Muscle layer of colon (tissue), 2 donors: ENCODE data around the gene TMEM115.

Source experiments
- H3K27ac ChIP-seq: one replicate; pipeline ENCODE4 v1.7.0; 2013; ENCODE audit warnings: low read depth, mild to moderate bottlenecking, low read length, moderate library complexity
- H3K27me3 ChIP-seq, 2 donors: one replicate each; pipeline ENCODE4 v1.7.0; 2013; ENCODE audit warnings: low read length in 2 of 2, mild to moderate bottlenecking in 2 of 2; ENCODE audit not compliant: insufficient read depth in 2 of 2, control insufficient read depth in 1 of 2
- H3K36me3 ChIP-seq: one replicate; pipeline ENCODE4 v1.7.0; 2013; ENCODE audit warnings: mild to moderate bottlenecking, low read length; ENCODE audit not compliant: insufficient read depth
- H3K4me1 ChIP-seq: one replicate; pipeline ENCODE4 v1.7.0; 2013; ENCODE audit warnings: mild to moderate bottlenecking, low read length; ENCODE audit not compliant: insufficient read depth
- H3K4me3 ChIP-seq, 2 donors: one replicate each; pipeline ENCODE4 v1.7.0; 2013; ENCODE audit warnings: low read length in 2 of 2, low read depth in 1 of 2, mild to moderate bottlenecking in 1 of 2, moderate library complexity in 1 of 2
- H3K9ac ChIP-seq: one replicate; pipeline ENCODE4 v1.7.0; 2013; ENCODE audit warnings: low read length
- H3K9me3 ChIP-seq: one replicate; pipeline ENCODE4 v1.7.0; 2013; ENCODE audit warnings: mild to moderate bottlenecking, low read length
- donor health status: abdominal sarcoma.
- donor health status: Adenocarcinoma of cecum.

TMEM115 gene, protein sequence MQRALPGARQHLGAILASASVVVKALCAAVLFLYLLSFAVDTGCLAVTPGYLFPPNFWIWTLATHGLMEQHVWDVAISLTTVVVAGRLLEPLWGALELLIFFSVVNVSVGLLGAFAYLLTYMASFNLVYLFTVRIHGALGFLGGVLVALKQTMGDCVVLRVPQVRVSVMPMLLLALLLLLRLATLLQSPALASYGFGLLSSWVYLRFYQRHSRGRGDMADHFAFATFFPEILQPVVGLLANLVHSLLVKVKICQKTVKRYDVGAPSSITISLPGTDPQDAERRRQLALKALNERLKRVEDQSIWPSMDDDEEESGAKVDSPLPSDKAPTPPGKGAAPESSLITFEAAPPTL

DNA sequence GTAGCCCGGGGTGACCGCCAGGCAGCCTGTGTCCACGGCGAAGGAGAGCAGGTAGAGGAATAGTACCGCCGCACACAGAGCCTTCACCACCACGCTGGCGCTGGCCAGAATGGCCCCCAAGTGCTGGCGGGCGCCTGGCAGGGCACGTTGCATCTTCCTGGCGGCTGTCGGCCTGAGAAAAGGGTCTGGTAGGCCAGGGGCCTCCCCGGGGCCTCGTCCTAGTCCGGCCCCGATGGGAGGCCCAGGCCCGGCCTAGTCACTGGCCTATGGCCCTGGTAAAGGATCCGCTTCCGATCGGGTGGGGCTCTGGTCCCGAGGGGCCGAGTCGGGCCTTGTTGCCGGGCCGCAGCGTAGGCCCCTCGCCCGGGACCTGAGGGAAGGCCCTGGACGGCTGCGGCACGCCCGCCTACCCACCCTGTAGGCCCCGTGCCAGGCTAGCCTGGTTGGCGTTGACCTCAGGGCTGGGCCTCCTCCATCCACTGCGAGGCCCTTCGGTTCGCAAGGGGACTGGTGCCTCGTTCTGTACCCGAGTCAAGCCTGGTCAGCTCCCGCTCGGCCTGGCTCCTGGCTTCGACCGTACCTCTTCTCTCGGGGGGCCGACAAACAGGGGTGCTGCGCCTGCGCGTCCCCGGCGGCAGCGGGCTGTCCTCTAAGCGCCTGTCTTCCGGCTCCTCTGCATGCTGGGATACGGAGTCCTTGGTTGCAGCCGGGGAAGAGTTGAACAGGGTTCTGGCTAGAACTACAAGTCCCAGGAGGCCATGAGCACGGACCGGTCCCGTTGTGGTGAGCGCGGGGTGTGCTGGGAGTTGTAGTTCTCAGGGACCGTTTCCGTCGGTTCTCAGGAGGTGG lies at the start of gene TMEM115:
TSS of gene TMEM115 (minus strand) at position 611 of the 849 bp plus-strand sequence. CDS start at position 153, 458 bp downstream.
- Histone ChIP-seq H3K9ac (peak within 1 kb of the TSS; percentile 95), H3K4me3 (peak within 1 kb of the TSS; percentile 94 to 96), H3K4me1 (peaks cover 35% of the 10 kb centered on the region), H3K27ac (peak within 1 kb of the TSS; percentile 67), H3K27me3 (no peaks in the 10 kb centered on the region), H3K9me3 (no peaks in the 10 kb centered on the region), H3K36me3 (peaks cover 40% of the 10 kb centered on the region)

DNA sequence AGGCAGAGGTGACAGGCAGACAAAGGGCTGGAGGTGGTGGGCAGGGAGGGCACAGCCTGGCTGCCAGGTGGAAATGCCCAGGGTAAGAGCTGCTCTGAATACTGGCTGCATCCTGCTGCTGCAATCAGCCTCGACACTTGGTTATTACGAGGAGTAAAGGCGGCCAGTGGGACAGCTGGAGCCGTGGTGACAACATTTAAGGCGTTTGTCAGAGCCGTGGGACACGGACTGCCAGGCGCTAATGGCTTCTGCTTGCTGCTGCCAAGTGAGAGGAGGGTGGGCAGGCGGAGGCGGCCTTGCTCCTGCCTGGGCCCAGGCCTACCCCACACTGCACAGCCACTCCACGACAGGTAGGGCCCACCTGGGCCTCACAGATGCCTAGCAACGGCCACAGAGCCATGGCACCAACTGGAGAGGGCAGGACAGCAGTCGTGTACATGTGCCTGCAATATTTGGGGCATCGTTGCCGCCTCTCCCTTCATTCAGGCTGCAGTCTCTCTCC lies 49.2 kb upstream of the TMEM115 start:
- Histone ChIP-seq H3K9me3 (no peaks in the 10 kb centered on the region), H3K4me1 (no peaks in the 10 kb centered on the region), H3K9ac (no peak overlapping the region), H3K4me3 (no peak overlapping the region), H3K27ac (no peak overlapping the region), H3K36me3 (no peaks in the 10 kb centered on the region), H3K27me3 (no peaks in the 10 kb centered on the region)

DNA sequence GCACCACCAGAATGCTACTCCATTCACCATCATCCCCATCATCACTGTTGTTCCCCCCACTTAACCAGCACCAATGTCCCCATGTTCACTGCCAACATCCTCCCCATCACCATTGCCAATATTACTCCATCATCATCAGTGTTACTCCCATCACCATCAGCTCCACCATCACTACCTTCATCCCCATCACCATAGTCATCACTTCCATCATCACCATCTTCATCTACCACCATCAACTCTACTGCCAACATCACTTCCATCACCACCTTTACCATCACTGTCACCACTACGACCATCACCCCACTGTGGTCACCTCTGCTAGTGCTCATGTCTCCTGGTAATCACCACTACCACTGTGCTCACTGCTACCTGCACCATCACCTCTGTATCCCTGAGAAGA lies 47.2 kb upstream of the TMEM115 start:
- Histone ChIP-seq H3K27me3 (no peaks in the 10 kb centered on the region), H3K9ac (no peak overlapping the region), H3K36me3 (no peaks in the 10 kb centered on the region), H3K4me1 (no peaks in the 10 kb centered on the region), H3K27ac (no peak overlapping the region), H3K9me3 (no peaks in the 10 kb centered on the region), H3K4me3 (no peak overlapping the region)

DNA sequence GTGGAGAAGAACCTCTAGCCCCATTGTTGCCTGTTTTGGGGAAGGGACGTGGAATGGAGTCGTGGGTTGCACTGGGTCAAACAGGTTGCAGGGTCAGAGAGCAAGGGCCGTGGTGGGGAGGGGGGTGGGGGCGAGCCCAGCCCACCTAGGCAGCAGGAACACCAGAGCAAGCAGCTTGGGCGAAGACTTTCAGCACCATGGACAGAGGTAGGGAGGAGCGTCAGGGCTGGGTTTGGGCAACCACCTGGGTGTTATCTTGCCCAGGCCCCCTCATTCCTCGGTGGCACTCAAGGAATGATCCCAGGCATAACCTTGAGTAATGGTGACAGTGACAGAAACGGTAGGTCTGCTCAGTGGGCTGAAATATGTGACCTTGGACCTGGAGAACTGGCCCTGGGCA lies 45.9 kb upstream of the TMEM115 start:
- no peaks in the 10 kb centered on the region for H3K27me3 ChIP-seq
- no peak overlapping the region for H3K27ac ChIP-seq

DNA sequence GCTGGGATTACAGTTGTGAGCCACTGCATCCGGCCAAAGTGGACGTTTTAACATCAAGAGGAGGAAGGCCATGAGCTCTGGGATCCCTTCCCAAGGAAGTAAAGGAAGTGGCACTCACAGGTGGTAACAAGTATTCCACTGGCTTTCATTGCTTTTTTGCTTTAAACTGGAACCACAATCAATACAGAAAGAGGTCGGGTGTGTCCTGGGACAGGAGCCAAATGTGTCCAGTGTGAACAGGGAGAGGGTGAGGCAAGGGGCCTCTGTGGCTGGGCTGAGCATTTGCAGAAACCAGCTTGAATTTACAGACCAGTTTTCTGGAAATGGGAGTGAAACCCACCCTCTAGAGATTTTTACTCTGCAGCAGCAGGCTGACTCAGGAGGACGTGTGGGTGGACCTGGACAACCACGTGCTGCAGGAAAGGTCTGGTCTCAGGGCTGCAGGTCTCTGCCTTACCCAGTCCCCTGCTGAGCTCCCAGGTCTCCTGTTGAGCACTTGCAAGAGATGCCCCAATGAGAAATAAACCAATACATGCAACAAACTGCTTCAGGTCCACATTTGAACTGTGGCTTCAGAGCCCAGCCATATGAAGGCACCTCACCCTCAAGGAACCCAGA lies 42.8 kb upstream of the TMEM115 start:
- H3K4me1 ChIP-seq, result no peaks in the 10 kb centered on the region
- H3K27ac ChIP-seq, result no peak overlapping the region
- no peaks in the 10 kb centered on the region for H3K27me3 ChIP-seq
- no peak overlapping the region for H3K9ac ChIP-seq
- no peak overlapping the region for H3K4me3 ChIP-seq
- H3K9me3 ChIP-seq, result no peaks in the 10 kb centered on the region
- H3K36me3 ChIP-seq, result no peaks in the 10 kb centered on the region

More for the DNA sequence above, 45.9 kb upstream of the TMEM115 start:
- no peaks in the 10 kb centered on the region for H3K4me1 ChIP-seq
- H3K4me3 ChIP-seq, result no peak overlapping the region
- no peak overlapping the region for H3K9ac ChIP-seq
- H3K9me3 ChIP-seq, result no peaks in the 10 kb centered on the region
- H3K36me3 ChIP-seq, result no peaks in the 10 kb centered on the region

DNA sequence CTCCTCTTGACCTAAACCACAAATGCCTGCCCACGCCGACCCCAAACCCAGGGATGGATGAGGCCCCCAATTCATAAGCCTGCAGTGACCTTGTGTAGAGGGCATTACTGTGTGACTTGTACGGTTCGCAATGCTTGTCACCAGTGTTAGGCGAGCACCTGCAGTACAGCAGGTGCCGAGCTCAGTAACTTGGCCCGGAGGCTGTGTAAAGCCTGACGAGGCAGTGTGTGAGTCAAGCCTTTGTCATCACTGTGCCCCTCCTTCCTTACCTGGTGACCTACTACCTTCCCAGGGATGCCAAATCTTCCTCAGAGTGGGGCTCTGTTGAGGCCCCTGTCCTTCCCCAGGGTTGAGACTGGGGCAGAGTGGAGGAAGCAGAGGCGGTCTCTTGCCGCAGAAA lies 37.2 kb upstream of the TMEM115 start:
- no peak overlapping the region for H3K4me3 ChIP-seq
- H3K27me3 ChIP-seq, result no peaks in the 10 kb centered on the region
- no peaks in the 10 kb centered on the region for H3K9me3 ChIP-seq
- H3K4me1 ChIP-seq, result no peaks in the 10 kb centered on the region
- no peaks in the 10 kb centered on the region for H3K36me3 ChIP-seq
- no peak overlapping the region for H3K27ac ChIP-seq
- no peak overlapping the region for H3K9ac ChIP-seq

DNA sequence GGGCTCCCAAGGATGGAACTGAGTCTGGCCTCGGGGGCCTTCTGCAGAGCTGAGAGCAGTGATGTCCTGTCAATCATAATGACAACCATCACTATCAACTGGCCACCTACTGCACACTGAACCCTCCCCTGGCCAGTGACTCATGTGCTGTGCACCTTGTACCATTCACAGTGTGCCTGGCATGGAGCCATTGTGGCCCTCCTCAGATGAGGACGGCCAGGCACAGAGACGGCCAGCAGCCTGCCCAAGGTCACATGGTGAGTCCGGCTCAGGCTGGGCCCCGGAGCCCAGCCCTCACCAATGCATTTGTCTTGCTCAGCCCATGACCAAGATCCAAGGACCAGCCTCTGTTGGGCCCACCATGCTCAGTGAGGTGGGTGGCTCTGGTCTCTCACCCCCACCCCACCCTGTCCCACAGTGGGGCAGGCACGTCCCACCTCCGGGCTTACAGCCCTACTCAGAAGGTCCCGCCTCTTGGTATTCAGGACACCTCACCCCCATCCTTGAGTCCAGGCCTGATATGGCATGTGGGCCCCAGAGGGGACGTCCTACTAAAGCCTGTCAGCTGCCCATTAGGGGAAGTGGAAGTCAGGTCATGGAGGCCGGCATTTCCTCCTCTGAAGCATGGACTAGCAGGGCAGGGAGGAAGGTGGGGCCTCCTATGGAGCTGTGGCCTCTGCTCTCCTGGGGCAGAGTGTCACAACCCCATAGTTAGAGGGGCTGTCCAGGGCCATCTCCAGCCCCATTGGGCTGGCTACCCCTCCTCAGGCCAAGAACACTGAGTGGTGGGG lies 35.9 kb upstream of the TMEM115 start:
- no peaks in the 10 kb centered on the region for H3K36me3 ChIP-seq

DNA sequence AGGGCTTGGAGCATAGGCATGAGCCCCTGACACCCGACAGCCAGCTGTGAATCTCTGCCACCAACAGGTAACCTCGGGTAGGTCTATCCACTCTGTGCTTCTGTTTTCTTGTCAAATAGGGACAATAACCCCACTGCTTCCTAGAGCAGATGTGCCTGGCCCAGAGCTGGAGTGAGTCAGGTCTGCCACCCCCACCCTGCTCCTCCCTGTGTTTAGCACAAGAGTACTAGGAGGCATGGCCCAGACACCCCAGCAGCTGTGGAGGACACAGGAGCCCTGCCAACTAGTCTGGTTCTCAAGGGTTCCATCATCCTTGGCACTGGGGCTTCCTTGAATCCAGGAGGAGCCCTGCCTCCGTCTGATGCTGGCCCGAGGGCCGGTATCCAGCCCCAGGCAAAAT lies 33.7 kb upstream of the TMEM115 start:
- Histone ChIP-seq H3K9me3 (no peaks in the 10 kb centered on the region), H3K27me3 (no peaks in the 10 kb centered on the region), H3K27ac (no peak overlapping the region), H3K4me3 (no peak overlapping the region), H3K36me3 (no peaks in the 10 kb centered on the region), H3K9ac (no peak overlapping the region), H3K4me1 (no peaks in the 10 kb centered on the region)

More for the DNA sequence above, 35.9 kb upstream of the TMEM115 start:
- H3K27me3 ChIP-seq, result no peaks in the 10 kb centered on the region
- H3K9ac ChIP-seq, result no peak overlapping the region
- no peaks in the 10 kb centered on the region for H3K9me3 ChIP-seq
- H3K4me3 ChIP-seq, result no peak overlapping the region
- no peaks in the 10 kb centered on the region for H3K4me1 ChIP-seq
- no peak overlapping the region for H3K27ac ChIP-seq

DNA sequence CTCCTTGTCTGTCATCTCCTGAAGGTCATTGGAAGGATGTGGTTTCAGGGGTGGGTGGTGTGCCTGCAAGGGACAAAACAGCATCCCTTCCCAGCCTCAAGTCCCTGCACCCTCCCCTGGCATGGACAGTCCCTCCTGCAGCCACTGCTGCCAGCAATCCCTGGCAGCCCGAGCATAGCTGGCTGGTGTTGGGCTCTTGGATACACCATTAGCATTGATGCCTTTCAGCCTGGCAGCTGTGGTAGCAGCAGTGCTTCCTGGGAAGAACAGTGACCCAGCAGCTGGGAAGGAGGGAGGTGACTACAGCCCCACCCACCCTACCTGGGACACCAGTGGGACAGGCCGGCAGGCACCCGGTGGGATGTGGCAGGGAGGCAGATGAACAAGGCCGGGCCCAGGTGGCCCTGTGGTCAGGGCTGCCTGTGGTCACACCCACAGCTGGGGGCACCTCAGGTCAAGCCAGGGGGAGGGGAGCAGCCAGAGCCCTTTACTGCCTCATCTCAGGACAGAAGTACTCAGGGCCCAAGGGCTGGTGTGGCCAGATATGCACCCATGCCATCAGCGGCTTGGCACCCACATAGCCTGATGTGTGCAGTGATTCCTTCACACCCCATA lies 32.9 kb upstream of the TMEM115 start:
- no peaks in the 10 kb centered on the region for H3K9me3 ChIP-seq
- H3K4me1 ChIP-seq, result no peaks in the 10 kb centered on the region
- H3K4me3 ChIP-seq, result no peak overlapping the region
- no peak overlapping the region for H3K9ac ChIP-seq
- H3K36me3 ChIP-seq, result no peaks in the 10 kb centered on the region
- no peak overlapping the region for H3K27ac ChIP-seq
- H3K27me3 ChIP-seq, result no peaks in the 10 kb centered on the region

DNA sequence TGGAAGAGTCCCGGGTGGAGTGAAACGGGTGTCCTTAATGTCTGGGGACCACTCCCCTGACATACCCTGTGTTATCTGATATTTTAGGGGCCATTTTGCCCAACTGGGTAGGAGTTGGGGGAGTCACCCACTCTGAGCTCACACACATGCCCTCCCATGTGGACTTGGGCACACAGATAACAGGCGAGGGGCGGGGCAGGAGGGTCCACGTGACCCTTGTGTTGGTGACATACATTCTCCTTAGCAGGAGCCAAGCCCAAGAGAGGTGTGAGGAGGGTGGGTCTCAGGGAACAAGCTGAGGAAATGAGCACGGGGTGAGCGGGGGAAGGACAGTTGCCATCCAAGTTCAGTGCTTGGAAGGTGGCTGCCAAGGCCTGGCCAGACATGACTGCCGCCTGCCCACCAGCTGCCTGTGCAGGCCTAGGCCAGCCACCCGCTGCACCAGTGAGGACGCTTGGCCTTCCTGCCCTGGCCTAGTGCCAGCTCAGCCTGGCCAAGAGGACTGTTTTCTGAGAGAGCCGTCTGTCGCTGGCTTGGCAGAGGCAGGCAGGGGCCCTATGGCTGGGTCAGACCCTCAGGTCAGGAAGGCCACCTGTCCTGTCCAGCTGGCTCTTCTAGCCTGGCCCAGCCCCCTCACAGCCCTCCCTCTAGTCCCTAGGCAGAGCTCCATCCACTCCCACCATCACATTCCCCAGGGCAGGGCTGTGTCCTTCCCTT lies 31.3 kb upstream of the TMEM115 start:
- no peak overlapping the region for H3K27ac ChIP-seq
- H3K36me3 ChIP-seq, result no peaks in the 10 kb centered on the region
- no peaks in the 10 kb centered on the region for H3K9me3 ChIP-seq
- no peaks in the 10 kb centered on the region for H3K4me1 ChIP-seq
- no peak overlapping the region for H3K9ac ChIP-seq
- H3K27me3 ChIP-seq, result no peaks in the 10 kb centered on the region
- H3K4me3 ChIP-seq, result no peak overlapping the region
